B cell (primary cell): Measurements from ENCODE around the gene XXYLT1. TPM values are rescaled to one million over a fixed set of nuclear protein-coding genes. Genes with fewer than 3 reads are reported as not detected.

Experiments used
- ATAC-seq: fragments of 200-7000 bp; cut with Tn5 transposase; one replicate; pipeline ENCODE4 v1.10.0; 2021; ENCODE audit warnings: low read depth, mild to moderate bottlenecking, moderate number of reproducible peaks, moderate library complexity
- CTCF ChIA-PET: fragments of 350-600 bp; sonication (Branson Sonifier 250); formaldehyde crosslinking; loops from one replicate; lab custom pipeline; 2021; ENCODE audit warnings: antibody characterized with exemption, inconsistent platforms; lab: Charles Lee
- POLR2A ChIA-PET: fragments of 350-600 bp; sonication (Branson Sonifier 250); formaldehyde crosslinking; loops from one replicate; lab custom pipeline; 2021; ENCODE audit warnings: antibody characterized with exemption; lab: Charles Lee
- DNase-seq: peaks from one replicate; pipeline ENCODE4 v3.0.0; 2013
- H2AFZ ChIP-seq: 2 replicates; pipeline ENCODE4 v1.6.1; 2012; ENCODE audit warnings: mild to moderate bottlenecking, low read depth, low read length; ENCODE audit not compliant: insufficient read depth, poor library complexity, severe bottlenecking
- H3K27ac ChIP-seq, 2 donors: 1 replicate in 1 of 2; 2 replicates in 1 of 2; pipeline ENCODE4 v1.5.1; 2012 to 2013; ENCODE audit warnings: low read length in 2 of 2, mild to moderate bottlenecking in 2 of 2, moderate library complexity in 1 of 2
- H3K27me3 ChIP-seq, 4 experiments: fragments of 200-600 bp in 1 of 4; sonication (generic) in 1 of 4; replicated peaks in 1 of 4; 1 replicate in 2 of 4; 2 replicates in 2 of 4; pipeline versions ENCODE4 v1.6.1 to v1.7.0; 2013 to 2016; ENCODE audit warnings: low read length in 3 of 4, mild to moderate bottlenecking in 2 of 4, mixed read lengths in 1 of 4, moderate library complexity in 1 of 4; ENCODE audit not compliant: insufficient read depth in 4 of 4, control insufficient read depth in 3 of 4; ENCODE audit errors: control extremely low read depth in 1 of 4
- H3K36me3 ChIP-seq, 2 experiments: replicated peaks in 1 of 2; 1 replicate in 1 of 2; 2 replicates in 1 of 2; pipeline versions ENCODE4 v1.6.1 to v1.7.1; 2013; ENCODE audit warnings: low read length in 1 of 2; ENCODE audit not compliant: insufficient read depth in 2 of 2, control insufficient read depth in 1 of 2; ENCODE audit errors: control extremely low read depth in 1 of 2, extremely low read depth in 1 of 2
- H3K4me1 ChIP-seq, 2 donors: fragments of 200-600 bp in 1 of 2; sonication (generic) in 1 of 2; 1 replicate in 1 of 2; 2 replicates in 1 of 2; pipeline versions ENCODE4 v1.5.1 to v1.6.1; 2013 to 2017; ENCODE audit warnings: low read length in 2 of 2; ENCODE audit not compliant: control insufficient read depth in 2 of 2, insufficient read depth in 2 of 2
- H3K4me2 ChIP-seq: replicated peaks from 2 replicates; pipeline ENCODE3; 2012; ENCODE audit warnings: mild to moderate bottlenecking, low read depth, low read length; ENCODE audit not compliant: poor library complexity, severe bottlenecking
- H3K4me3 ChIP-seq, 5 experiments: fragments of 200-600 bp in 1 of 5; sonication (generic) in 1 of 5; 1 replicate in 3 of 5; 2 replicates in 2 of 5; pipeline versions ENCODE4 v1.5.1 to v1.7.0; 2011 to 2016; ENCODE audit warnings: low read length in 4 of 5, mild to moderate bottlenecking in 4 of 5, low read depth in 2 of 5, control low read depth in 1 of 5, moderate library complexity in 1 of 5; ENCODE audit not compliant: insufficient read depth in 1 of 5; ENCODE audit errors: control extremely low read depth in 1 of 5, extremely low read depth in 1 of 5
- H3K79me2 ChIP-seq: fragments of 200-600 bp; sonication (generic); one replicate; pipeline ENCODE4 v1.6.0; 2016; ENCODE audit warnings: low read length; ENCODE audit not compliant: control insufficient read depth, insufficient read depth
- H3K9ac ChIP-seq: fragments of 200-600 bp; sonication (generic); 2 replicates; pipeline ENCODE4 v1.6.1; 2017; ENCODE audit warnings: mild to moderate bottlenecking, low read length, moderate library complexity
- H3K9me3 ChIP-seq, 3 donors: one replicate each; pipeline versions ENCODE4 v1.6.1 to v1.7.1; 2013; ENCODE audit warnings: low read length in 2 of 3; ENCODE audit not compliant: control insufficient read depth in 2 of 3, insufficient read depth in 1 of 3; ENCODE audit errors: control extremely low read depth in 1 of 3
- H4K20me1 ChIP-seq: 2 replicates; pipeline ENCODE4 v1.6.0; 2012; ENCODE audit warnings: mild to moderate bottlenecking, low read length; ENCODE audit not compliant: insufficient read depth, control insufficient read depth, poor library complexity, severe bottlenecking
- H3K27ac Mint-ChIP-seq: one replicate; pipeline ENCODE4 v1.8.0; 2021; ENCODE audit warnings: mixed read lengths
- H3K27me3 Mint-ChIP-seq: one replicate; pipeline ENCODE4 v1.8.0; 2021; ENCODE audit warnings: mixed read lengths
- H3K4me1 Mint-ChIP-seq: one replicate; pipeline ENCODE4 v1.8.0; 2021; ENCODE audit warnings: mixed read lengths
- H3K4me3 Mint-ChIP-seq: one replicate; pipeline ENCODE4 v1.8.0; 2021; ENCODE audit warnings: mixed read lengths
- H3K9me3 Mint-ChIP-seq: one replicate; pipeline ENCODE4 v1.8.0; 2022; ENCODE audit warnings: mixed read lengths; ENCODE audit not compliant: insufficient read depth
- CTCF ChIP-seq: fragments of 200-600 bp; IDR thresholded peaks from one replicate; pipeline ENCODE4 v1.8.0; 2022; ENCODE audit warnings: antibody characterized with exemption, mild to moderate bottlenecking
- EZH2 ChIP-seq: IDR thresholded peaks from 2 replicates; pipeline ENCODE4 v1.6.1; 2012; ENCODE audit warnings: borderline replicate concordance, low read depth, mild to moderate bottlenecking, moderate library complexity, low read length; ENCODE audit not compliant: insufficient read depth, poor library complexity, severe bottlenecking
- WGBS: methylation state at CpG from one replicate; pipeline ENCODE4 v1.1.5; 2013; ENCODE audit warnings: missing lambda C conversion rate; ENCODE audit not compliant: insufficient coverage; 5-methylcytosine and 5-hydroxymethylcytosine counted together
- intact Hi-C: fragments of 100-400 bp; cut with micrococcal nuclease; formaldehyde crosslinking; loops from one replicate; pipeline ENCODE4 v1.10.0; 2022
- polyA plus RNA-seq: library from polyadenylated mRNA; depleted of rRNA; stranded (reverse); fragments of >200 nt; gene quantifications from 2 replicates; pipeline ENCODE4 v1.2.3, GENCODE V29; 2012
- total RNA-seq, 2 donors: library from RNA; stranded (reverse); fragments of 120-200 nt in 1 of 2; gene quantifications; 1 replicate in 1 of 2; 2 replicates in 1 of 2; pipeline versions ENCODE4 v1.2.3 to v1.2.4, GENCODE V29; 2013 to 2022

XXYLT1 gene
- total and polyA plus RNA-seq, 2 donors (not counting 1 experiment from before 2014, with no cell fraction given), result 2.6 to 11.2 TPM

- Histone ChIP-seq H3K4me3 (no peak overlapping the region), H3K9ac (no peak overlapping the region), H2AFZ (no peak overlapping the region), H4K20me1 (no peaks in the 10 kb centered on the region), H3K27me3 (no peaks in the 10 kb centered on the region), H3K36me3 (no peaks in the 10 kb centered on the region), H3K9me3 (peaks cover 0 to 4% (median 0%) of the 10 kb centered on the region in 3 donors), H3K4me2 (no peak overlapping the region), H3K4me1 (peaks cover 5 to 8% of the 10 kb centered on the region in 2 donors), H3K27ac (no peak overlapping the region), H3K79me2 (no peaks in the 10 kb centered on the region)
- no peak overlapping the region for H3K27ac Mint-ChIP-seq
- POLR2A ChIA-PET, result no interaction called here
- peaks cover 10% of the 10 kb centered on the region for H3K27me3 Mint-ChIP-seq
- WGBS, result 60% methylated on average over 13 of the region's 13 CpGs
- CTCF ChIA-PET, result no interaction called here
- ATAC-seq (no peak), DNase-seq (no peak)
- no peaks in the 10 kb centered on the region for H3K9me3 Mint-ChIP-seq
- no peak overlapping the region for H3K4me3 Mint-ChIP-seq
- intact Hi-C loops, result no loop called here
- TF ChIP-seq CTCF (no peak), EZH2 (no peak)
- peaks cover 10% of the 10 kb centered on the region for H3K4me1 Mint-ChIP-seq
These were observed 212.0 kb downstream of the XXYLT1 start for GRCh38 chr3:195059006-195059350.

- ChIA-PET POLR2A (no interaction called here), CTCF (no interaction called here)
- Histone ChIP-seq H3K27me3 (no peaks in the 10 kb centered on the region), H3K4me3 (no peak overlapping the region), H3K9ac (no peak overlapping the region), H3K9me3 (peaks cover 0 to 7% (median 0%) of the 10 kb centered on the region in 3 donors), H3K27ac (no peak overlapping the region), H3K36me3 (no peaks in the 10 kb centered on the region), H3K79me2 (no peaks in the 10 kb centered on the region), H3K4me1 (peaks cover under 1 to 3% of the 10 kb centered on the region in 2 donors), H3K4me2 (no peak overlapping the region), H4K20me1 (no peaks in the 10 kb centered on the region), H2AFZ (no peak overlapping the region)
- H3K4me1 Mint-ChIP-seq, result peaks cover 5% of the 10 kb centered on the region
- WGBS, result 74% methylated on average over 11 of the region's 15 CpGs
- TF ChIP-seq EZH2 (no peak), CTCF (no peak)
- H3K9me3 Mint-ChIP-seq, result no peaks in the 10 kb centered on the region
- H3K4me3 Mint-ChIP-seq, result no peak overlapping the region
- ATAC-seq (no peak), DNase-seq (no peak)
- H3K27me3 Mint-ChIP-seq, result peaks cover 10% of the 10 kb centered on the region
- intact Hi-C loops, result no loop called here
- no peak overlapping the region for H3K27ac Mint-ChIP-seq
These were observed 212.5 kb downstream of the XXYLT1 start for GRCh38 chr3:195058336-195059005.
